ENCODE data around the gene URI1.

URI1 gene

GRCh38 chr19:30061223-30062064, 119.4 kb downstream of the URI1 start:
- DNase-seq, result no peak

DNA sequence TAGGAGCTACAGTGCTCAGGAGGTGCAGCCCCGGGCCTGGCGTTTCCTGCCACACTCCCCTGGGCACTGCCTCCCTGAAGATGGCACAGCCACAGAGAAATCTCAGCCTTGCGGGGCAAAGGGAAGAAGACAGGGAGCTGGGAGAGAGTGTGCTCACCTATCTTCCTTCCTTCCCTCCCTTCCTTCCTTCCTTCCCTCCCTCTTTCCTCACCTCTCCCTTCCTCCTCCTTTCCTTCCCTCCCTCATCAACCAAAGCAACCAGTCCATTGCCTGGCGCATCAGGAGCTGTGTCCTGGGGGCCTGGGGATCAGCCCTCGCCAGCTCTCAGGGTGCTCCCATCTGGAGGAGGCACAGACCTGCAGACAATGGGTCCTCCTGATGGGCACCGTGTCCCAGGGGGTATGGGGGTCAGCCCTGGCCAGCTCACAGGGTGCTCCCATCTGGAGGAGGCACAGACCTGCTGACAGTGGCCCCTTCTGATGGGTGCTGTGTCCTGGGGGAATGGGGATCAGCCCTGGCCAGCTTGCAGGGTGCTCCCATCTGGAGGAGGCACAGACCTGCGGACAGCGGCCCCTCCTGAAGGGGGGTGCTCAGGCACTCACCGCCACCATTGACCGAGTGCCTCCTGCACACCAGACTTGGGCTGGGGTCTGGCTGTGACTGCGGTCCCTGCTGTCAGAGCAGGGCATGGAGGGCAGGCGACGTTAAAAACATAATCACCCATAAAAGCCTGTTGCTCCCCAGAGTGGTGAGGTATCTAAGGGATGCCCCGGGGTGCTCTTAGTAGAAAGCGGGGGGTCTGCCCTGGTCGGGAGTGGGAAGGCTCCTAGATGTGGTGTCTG, 120.2 kb downstream of the URI1 start:
- no peak for DNase-seq

DNA sequence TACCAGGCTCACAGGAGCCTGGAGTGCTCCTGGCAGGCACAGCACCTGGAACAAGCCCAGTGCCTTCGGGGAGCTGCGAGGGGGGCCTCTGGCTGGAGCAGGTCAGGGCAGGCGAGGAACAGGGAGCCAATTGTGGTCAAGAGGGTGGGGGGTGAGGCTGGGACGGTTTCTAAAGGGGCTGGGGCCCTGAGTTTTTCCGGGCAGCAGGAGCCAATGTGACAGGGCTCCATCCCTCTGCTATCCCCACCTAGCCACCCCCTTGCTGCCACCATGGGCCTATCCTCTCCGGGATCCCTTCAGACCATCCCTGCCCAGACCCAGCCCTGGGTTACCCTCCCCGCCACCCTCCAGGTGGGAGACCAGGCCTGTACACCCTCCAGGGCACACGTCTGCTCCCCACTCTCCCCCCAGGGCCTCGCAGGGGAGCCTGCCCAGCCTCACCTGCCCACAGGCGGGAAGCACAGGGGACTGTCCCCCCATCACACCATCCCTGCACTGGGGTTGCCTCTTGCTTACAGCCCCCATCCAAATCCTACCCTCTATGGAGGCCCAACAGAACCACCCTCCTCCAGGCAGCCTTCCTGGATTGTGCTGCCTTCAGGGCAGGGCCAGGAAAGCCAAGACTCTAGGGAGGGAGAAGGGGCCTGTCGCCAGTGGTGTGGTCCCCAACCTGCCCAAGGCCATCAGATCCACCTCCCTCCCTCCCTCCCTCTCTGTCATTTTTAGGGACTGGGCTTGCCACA, 121.0 kb downstream of the URI1 start:
- DNase-seq, result no peak

- DNase-seq, result no peak
Observed at GRCh38 chr19:30063650-30064347, 121.8 kb downstream of the URI1 start.

DNA sequence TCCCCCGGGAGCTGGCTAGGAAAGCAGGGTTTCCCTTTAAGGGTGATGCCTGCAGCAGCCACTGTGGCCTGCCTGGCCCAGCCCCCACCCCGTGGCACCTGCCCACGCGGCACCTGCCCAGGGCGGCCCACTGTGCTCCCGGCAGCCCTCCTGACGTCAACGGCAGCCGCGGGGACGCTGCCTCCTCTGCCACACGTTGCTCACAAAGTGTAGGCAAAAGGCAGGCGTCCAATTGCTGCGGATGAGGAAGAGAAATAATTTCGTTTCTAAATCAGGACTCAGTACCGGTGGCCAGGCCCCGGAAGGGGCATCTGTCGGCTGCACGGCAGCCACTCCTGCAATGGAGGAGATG, 122.3 kb downstream of the URI1 start:
- no peak for DNase-seq

DNA sequence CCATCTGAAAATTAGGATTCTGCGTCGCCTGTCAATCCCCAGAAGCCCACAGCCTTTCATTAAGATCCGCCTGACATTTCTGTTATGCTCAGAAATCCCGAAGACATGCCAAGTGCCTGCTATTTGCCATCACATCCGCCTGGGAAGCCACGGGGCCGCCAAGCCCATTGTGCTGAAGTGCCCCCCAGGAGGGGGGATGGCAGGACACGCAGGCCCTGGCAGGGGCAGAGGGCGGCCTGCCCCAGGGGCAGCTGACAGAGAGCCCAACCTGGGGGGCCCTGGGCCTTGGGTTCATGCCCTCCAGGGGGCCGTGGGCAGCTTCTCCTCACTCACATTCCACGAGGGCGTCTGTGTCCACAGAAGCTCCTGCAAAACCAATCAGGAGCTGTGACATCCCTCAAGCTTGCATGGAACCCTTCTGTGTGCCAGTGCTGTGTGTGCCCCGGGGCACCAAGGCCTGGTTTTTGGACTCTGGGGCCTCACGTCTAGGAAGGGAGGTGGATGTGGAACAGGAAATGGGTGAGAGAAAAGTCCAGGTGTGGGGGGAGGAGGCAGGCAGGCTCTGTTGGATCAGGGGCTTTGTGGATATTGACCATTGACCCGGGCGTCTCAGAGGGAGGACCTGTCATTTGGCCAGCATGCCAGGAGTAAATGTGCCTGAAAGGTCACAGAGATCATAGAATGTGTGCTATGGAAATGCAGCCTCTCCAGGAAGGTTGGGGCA, 122.9 kb downstream of the URI1 start:
- DNase-seq, result no peak

GRCh38 chr19:30065680-30066606, 123.9 kb downstream of the URI1 start:
- DNase-seq, result no peak
